Neural cell (in vitro differentiated cells): ENCODE results near the gene DIP2C. TPM values are rescaled to one million over a fixed set of nuclear protein-coding genes. Genes with fewer than 3 reads are reported as not detected.

ENCODE experiments used
- H2AFZ ChIP-seq: fragments of 200-600, 300-800 bp; sonication (generic), shearing (Covaris generic); 2 replicates; pipeline ENCODE4 v1.6.0; 2014; ENCODE audit warnings: low read depth, mild to moderate bottlenecking, antibody characterized with exemption, low read length, moderate library complexity
- H3F3A ChIP-seq: fragments of 200-600 bp; shearing (Covaris generic); 2 replicates; pipeline ENCODE4 v1.6.1; 2016; ENCODE audit warnings: mild to moderate bottlenecking, moderate library complexity, mixed read lengths, antibody characterized with exemption, low read length; ENCODE audit not compliant: insufficient read depth, poor library complexity, severe bottlenecking
- H3K27ac ChIP-seq: fragments of 200-600, 300-800 bp; sonication (generic), shearing (Covaris generic); 2 replicates; pipeline ENCODE4 v1.5.1; 2014; ENCODE audit warnings: mild to moderate bottlenecking, low read length, moderate library complexity
- H3K27me3 ChIP-seq: fragments of 300-800, 200-600 bp; sonication (generic), shearing (Covaris generic); 2 replicates; pipeline ENCODE4 v1.6.0; 2014; ENCODE audit warnings: mild to moderate bottlenecking, low read depth, low read length, moderate library complexity; ENCODE audit not compliant: insufficient read depth
- H3K36me3 ChIP-seq: fragments of 300-800, 200-600 bp; sonication (generic), shearing (Covaris generic); 2 replicates; pipeline ENCODE4 v1.5.1; 2014; ENCODE audit warnings: mild to moderate bottlenecking, antibody characterized with exemption, low read length, moderate library complexity; ENCODE audit not compliant: insufficient read depth
- H3K4me2 ChIP-seq: fragments of 300-800, 200-600 bp; sonication (generic), shearing (Covaris generic); 2 replicates; pipeline ENCODE4 v1.6.0; 2014; ENCODE audit warnings: mild to moderate bottlenecking, low read length
- H3K4me3 ChIP-seq: fragments of 300-800, 200-600 bp; sonication (generic), shearing (Covaris generic); 2 replicates; pipeline ENCODE4 v1.5.1; 2014; ENCODE audit warnings: mild to moderate bottlenecking, low read length, moderate library complexity
- H3K79me2 ChIP-seq: fragments of 200-600 bp; shearing (Covaris generic); replicated peaks from 2 replicates; pipeline ENCODE4 v1.6.0; 2014; ENCODE audit warnings: mild to moderate bottlenecking, low read length, moderate library complexity; ENCODE audit not compliant: insufficient read depth
- H3K9ac ChIP-seq: fragments of 300-800, 200-600 bp; sonication (generic), shearing (Covaris generic); 2 replicates; pipeline ENCODE4 v1.6.1; 2016; ENCODE audit warnings: mild to moderate bottlenecking, low read length, mixed read lengths
- H3K9me2 ChIP-seq: fragments of 200-600 bp; shearing (Covaris generic); 2 replicates; pipeline ENCODE4 v1.6.1; 2016; ENCODE audit warnings: mild to moderate bottlenecking, low read length, mixed read lengths; ENCODE audit not compliant: insufficient read depth
- H3K9me3 ChIP-seq: fragments of 200-600, 300-800 bp; sonication (generic), shearing (Covaris generic); 2 replicates; pipeline ENCODE4 v1.6.1; 2016; ENCODE audit warnings: mild to moderate bottlenecking, mixed run types, low read length, moderate library complexity, mixed read lengths
- H4K20me1 ChIP-seq: fragments of 200-600 bp; shearing (Covaris generic); 2 replicates; pipeline ENCODE4 v1.6.1; 2016; ENCODE audit warnings: mild to moderate bottlenecking, mixed run types; ENCODE audit not compliant: insufficient read depth
- EP300 ChIP-seq: fragments of 450-650 bp; conservative IDR thresholded peaks from 2 replicates; pipeline ENCODE4 v1.6.1; 2014; ENCODE audit warnings: antibody characterized with exemption, mild to moderate bottlenecking, moderate library complexity; ENCODE audit not compliant: poor library complexity, severe bottlenecking
- EZH2 ChIP-seq: fragments of 200-600, 300-800 bp; shearing (Covaris generic), sonication (generic); IDR thresholded peaks from 2 replicates; pipeline ENCODE4 v1.6.1; 2014; ENCODE audit warnings: antibody characterized with exemption, low read length, borderline replicate concordance, mild to moderate bottlenecking; ENCODE audit not compliant: insufficient read depth, poor library complexity, severe bottlenecking
- MXI1 ChIP-seq: fragments of 450-650 bp; conservative IDR thresholded peaks from 2 replicates; pipeline ENCODE4 v1.6.1; 2014; ENCODE audit warnings: antibody characterized with exemption, mild to moderate bottlenecking; ENCODE audit not compliant: poor library complexity, severe bottlenecking
- POLR2AphosphoS5 ChIP-seq: IDR thresholded peaks from 2 replicates; pipeline ENCODE4 v1.6.1; 2012
- RAD21 ChIP-seq: fragments of 450-650 bp; conservative IDR thresholded peaks from 2 replicates; pipeline ENCODE4 v1.6.1; 2014; ENCODE audit warnings: antibody characterized with exemption, mild to moderate bottlenecking, moderate library complexity
- SMC3 ChIP-seq: fragments of 450-650 bp; conservative IDR thresholded peaks from 2 replicates; pipeline ENCODE4 v1.6.1; 2014; ENCODE audit warnings: antibody characterized with exemption, mild to moderate bottlenecking, moderate library complexity; ENCODE audit not compliant: poor library complexity
- TAF1 ChIP-seq: IDR thresholded peaks from 2 replicates; pipeline ENCODE4 v1.6.1; 2012; ENCODE audit warnings: low read depth
- polyA plus RNA-seq: library from polyadenylated mRNA; depleted of rRNA; stranded (reverse); fragments of >200 nt; gene quantifications from 2 replicates; pipeline ENCODE4 v1.2.3, GENCODE V29; 2014
- TF ChIP-seq, protein P1 (sequence below): IDR thresholded peaks from 2 replicates; pipeline ENCODE4 v1.6.1; 2012; ENCODE audit warnings: borderline replicate concordance
- TF ChIP-seq, protein P2 (sequence below): fragments of 450-650 bp; IDR thresholded peaks from 2 replicates; pipeline ENCODE4 v1.5.1; 2014; ENCODE audit warnings: antibody characterized with exemption, mild to moderate bottlenecking, moderate library complexity; ENCODE audit not compliant: poor library complexity, severe bottlenecking

Gene DIP2C
- polyA plus RNA-seq, 1 donor from 2014 or later, result 24.1 TPM

DNA sequence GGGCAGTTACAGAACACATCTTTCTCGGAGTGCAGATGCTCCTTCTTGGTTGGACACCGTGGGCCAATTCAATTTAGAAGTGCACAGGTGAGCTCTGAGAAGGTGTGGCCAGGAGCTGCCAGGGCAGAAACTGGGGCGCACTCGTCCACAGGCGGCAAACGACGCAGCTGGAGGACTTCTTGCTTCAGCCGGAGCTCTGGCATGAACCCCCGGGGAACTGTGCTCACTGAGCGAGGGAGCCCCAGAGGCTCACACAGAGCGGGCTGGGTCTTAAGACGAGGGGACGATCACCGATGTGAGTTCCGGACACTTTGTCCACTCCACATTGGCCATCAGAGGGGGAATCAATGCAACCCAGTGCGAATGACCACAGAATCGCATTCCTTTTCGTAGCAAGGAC is 413.8 kb downstream of the DIP2C start:
- no peaks in the 10 kb centered on the region for H4K20me1 ChIP-seq
- no peaks in the 10 kb centered on the region for H3F3A ChIP-seq
- H3K9me2 ChIP-seq, result no peaks in the 10 kb centered on the region
- no peak overlapping the region for H2AFZ ChIP-seq
- H3K27me3 ChIP-seq, result no peaks in the 10 kb centered on the region
- no peaks in the 10 kb centered on the region for H3K9me3 ChIP-seq
- H3K4me2 ChIP-seq, result no peak overlapping the region
- no peak overlapping the region for H3K4me3 ChIP-seq
- peaks cover 4% of the 10 kb centered on the region for H3K36me3 ChIP-seq
- TF ChIP-seq SMC3 (no peak), MXI1 (no peak), TAF1 (no peak), RAD21 (no peak), EP300 (no peak), POLR2AphosphoS5 (no peak), EZH2 (no peak)
- TF ChIP-seq, protein P1, sequence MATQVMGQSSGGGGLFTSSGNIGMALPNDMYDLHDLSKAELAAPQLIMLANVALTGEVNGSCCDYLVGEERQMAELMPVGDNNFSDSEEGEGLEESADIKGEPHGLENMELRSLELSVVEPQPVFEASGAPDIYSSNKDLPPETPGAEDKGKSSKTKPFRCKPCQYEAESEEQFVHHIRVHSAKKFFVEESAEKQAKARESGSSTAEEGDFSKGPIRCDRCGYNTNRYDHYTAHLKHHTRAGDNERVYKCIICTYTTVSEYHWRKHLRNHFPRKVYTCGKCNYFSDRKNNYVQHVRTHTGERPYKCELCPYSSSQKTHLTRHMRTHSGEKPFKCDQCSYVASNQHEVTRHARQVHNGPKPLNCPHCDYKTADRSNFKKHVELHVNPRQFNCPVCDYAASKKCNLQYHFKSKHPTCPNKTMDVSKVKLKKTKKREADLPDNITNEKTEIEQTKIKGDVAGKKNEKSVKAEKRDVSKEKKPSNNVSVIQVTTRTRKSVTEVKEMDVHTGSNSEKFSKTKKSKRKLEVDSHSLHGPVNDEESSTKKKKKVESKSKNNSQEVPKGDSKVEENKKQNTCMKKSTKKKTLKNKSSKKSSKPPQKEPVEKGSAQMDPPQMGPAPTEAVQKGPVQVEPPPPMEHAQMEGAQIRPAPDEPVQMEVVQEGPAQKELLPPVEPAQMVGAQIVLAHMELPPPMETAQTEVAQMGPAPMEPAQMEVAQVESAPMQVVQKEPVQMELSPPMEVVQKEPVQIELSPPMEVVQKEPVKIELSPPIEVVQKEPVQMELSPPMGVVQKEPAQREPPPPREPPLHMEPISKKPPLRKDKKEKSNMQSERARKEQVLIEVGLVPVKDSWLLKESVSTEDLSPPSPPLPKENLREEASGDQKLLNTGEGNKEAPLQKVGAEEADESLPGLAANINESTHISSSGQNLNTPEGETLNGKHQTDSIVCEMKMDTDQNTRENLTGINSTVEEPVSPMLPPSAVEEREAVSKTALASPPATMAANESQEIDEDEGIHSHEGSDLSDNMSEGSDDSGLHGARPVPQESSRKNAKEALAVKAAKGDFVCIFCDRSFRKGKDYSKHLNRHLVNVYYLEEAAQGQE, result no peak
- TF ChIP-seq, protein P2, sequence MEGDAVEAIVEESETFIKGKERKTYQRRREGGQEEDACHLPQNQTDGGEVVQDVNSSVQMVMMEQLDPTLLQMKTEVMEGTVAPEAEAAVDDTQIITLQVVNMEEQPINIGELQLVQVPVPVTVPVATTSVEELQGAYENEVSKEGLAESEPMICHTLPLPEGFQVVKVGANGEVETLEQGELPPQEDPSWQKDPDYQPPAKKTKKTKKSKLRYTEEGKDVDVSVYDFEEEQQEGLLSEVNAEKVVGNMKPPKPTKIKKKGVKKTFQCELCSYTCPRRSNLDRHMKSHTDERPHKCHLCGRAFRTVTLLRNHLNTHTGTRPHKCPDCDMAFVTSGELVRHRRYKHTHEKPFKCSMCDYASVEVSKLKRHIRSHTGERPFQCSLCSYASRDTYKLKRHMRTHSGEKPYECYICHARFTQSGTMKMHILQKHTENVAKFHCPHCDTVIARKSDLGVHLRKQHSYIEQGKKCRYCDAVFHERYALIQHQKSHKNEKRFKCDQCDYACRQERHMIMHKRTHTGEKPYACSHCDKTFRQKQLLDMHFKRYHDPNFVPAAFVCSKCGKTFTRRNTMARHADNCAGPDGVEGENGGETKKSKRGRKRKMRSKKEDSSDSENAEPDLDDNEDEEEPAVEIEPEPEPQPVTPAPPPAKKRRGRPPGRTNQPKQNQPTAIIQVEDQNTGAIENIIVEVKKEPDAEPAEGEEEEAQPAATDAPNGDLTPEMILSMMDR, result no peak
- H3K9ac ChIP-seq, result no peak overlapping the region
- no peaks in the 10 kb centered on the region for H3K79me2 ChIP-seq
- H3K27ac ChIP-seq, result no peak overlapping the region

DNA sequence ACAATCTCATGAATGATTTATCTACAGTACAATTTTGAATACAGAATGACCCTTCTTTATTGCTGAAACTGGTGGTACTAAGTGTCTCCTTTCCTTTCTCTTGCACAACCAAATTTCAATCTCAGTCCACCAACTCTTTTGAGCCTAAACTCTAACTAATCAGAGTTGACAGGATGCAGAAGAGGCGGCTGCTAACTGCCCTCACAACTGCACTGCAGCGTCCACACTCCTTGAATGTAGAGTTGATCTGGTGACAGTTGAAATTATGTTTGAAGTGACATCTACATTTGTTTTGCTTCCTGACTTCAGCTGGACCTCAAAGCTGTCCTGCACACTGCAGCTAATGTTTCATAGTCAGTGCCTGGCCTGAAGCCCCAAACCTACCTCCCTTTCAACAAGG is 414.6 kb downstream of the DIP2C start:
- Histone ChIP-seq H3K79me2 (no peaks in the 10 kb centered on the region), H3K27ac (no peak overlapping the region), H3K4me2 (no peak overlapping the region), H4K20me1 (no peaks in the 10 kb centered on the region), H3K4me3 (no peak overlapping the region), H3K9me3 (no peaks in the 10 kb centered on the region), H3K9me2 (no peaks in the 10 kb centered on the region), H3K27me3 (no peaks in the 10 kb centered on the region), H3F3A (no peaks in the 10 kb centered on the region), H2AFZ (no peak overlapping the region), H3K36me3 (no peaks in the 10 kb centered on the region), H3K9ac (no peak overlapping the region)
- TF ChIP-seq EZH2 (no peak), SMC3 (no peak), MXI1 (no peak), POLR2AphosphoS5 (no peak), RAD21 (no peak), EP300 (no peak), TAF1 (no peak)
- TF ChIP-seq, protein P1, result no peak
- TF ChIP-seq, protein P2, result no peak
